GM19351 (cell line): ENCODE data around the gene MKLN1.

Experiments used
- ATAC-seq: cut with Tn5 transposase; IDR thresholded peaks from one replicate; pipeline ENCODE4 v1.9.1; 2021; ENCODE audit warnings: mild to moderate bottlenecking, moderate library complexity; ENCODE audit not compliant: unreplicated experiment

The MKLN1 gene

DNA sequence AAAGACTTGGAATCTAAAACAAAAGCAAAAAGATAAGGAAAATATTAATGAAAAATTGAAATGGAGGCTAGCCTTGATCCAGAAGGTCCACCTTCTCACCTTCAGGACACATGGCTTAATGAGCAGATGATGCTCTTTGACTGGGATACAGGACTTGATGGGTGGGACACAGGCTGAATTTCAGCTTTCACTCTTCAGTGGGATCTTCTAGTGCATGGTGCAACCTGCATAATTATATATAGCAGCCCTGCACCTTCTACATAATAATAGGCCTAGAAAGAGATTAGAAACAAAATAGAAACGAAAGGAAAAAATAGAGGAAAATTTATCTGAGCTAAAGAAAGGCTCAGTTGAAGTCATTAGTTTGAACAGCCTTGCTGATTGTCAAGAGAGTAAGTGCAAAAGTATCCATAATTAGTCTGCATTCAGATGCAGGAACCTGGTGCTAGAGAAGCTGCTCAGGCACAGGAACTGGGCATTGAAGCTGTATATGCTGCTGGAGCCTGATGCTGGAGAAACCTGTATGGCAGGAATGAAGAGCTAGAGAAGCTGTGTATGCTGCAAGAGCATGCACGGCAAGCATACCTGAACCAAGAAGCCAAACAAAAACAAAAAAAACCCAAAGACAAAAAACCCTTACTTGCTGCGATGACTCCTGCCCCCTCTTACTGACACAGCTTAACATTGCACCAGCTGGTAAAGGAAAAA is 19.4 kb downstream of the MKLN1 start:
- ATAC-seq = no peak

DNA sequence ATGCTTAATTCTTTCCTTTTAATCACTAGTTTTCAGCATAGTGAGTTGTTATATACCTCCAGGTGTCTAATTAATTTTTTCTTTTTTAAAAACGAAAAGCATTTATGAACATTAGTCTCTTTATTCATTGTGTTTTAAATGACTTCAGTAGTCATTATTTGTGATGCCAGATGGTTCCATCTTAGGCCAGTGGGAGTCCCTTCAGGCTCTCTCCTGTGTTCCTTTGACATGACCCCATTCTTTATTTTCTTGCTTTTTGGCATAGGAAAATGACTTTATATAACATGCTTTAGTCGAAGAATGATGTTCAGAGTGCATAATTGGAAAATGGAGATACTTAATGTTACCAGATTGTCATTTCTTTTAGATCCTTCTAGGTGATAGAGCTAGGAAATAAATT is 24.4 kb downstream of the MKLN1 start:
- ATAC-seq = no peak

DNA sequence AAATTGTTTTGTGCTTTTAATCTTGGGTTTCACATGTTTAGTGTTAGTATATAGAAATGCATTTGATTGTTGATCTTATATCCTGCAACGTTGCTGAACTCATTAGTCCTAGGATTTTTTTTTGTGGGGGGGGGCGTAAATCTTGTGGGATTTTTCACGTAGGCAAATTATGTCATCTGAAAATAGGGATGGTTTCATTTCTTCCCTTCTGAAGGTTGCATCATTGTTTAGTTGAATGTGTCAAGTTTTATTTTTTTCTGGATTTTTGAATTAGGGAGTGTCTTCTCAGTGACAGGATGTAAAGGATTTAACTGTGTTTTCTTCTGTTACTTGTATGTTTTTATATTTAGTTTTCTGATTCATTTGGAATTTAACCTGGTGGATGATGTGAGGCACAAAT is 26.7 kb downstream of the MKLN1 start:
- no peak for ATAC-seq

DNA sequence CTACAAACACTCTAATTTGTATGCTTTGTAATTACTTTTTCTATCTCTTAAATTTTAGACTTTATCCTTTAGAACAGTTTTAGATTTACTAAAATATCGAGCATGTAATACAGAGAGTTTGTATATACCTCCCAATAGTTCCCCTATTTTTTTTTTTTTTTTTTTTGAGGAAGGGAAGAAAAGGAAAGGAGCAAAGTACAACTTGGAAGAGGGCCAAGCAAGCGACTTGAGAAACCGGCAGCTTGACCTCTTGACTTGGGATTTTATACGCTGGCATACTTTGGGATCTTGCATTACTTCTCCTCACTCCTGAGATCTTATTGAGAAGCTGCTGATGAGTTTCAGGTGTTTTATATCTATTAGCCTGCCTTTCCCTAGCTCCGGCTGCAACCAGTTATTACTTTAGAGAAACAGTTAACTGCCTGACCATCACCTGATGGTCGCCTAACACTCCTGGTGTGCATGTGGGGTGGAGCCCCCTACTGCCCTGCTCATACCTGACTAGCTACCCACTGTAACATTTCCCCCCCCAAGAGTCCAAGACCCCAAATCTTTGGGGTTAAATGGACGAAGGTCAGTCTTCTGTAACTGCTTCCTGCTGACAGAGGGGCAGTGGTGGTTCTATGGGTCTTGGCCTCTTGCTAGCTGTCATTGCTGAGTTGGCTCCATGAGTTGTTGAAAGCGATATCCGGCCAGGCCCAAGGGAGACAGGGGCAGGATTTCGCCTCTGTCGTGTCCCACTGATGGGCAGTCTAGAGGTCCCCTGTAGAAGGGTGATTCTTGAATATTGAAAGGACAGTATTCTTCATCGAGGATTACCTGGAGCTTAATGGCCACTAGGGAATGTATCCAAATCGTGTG is 28.5 kb downstream of the MKLN1 start:
- no peak for ATAC-seq

DNA sequence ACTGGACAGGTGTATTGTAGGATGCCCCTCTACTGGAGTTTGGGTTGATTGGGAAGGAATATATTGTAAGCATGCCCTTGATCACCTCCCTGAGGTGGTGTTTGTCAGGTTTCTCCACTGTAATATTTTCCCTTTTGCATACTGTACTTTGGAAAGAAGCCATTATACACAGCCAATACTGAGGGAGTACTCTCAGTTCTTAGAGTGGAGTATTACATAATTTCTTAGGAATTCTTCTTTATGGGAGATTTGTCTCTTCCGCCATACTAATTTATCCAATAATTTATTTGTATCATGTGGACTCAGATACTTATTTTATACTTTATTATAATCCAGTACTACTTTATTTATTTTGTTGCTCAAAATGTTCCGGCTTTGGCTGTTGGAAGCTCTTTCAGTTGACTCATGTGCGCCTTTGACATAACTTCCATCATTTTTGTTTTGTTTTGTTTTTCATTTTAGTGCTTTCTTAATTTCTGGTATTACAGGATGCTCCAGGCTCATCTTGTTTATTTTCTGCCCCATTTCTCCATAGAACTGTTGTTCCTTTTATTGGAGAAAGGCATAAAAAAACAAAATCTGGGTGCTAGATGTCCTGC is 29.7 kb downstream of the MKLN1 start:
- no peak for ATAC-seq

DNA sequence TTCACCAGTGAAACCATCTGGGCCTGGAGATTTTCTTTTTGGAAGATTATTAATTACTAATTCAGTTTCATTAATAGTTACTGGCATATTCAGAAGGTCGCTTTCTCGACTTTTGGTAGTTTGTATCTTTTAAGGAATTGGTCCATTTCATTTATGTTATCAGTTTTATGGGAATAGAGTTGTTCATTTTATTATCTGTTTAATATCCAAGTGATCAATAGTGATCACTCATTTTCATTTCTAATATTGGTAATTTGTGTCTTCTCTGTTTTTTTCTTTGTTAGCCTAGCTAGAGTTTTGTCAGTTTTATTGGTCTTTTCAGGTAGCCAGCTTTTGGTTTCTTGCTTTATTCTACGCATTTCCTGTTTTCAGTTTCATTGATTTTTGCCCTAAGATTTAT is 31.0 kb downstream of the MKLN1 start:
- ATAC-seq = no peak

DNA sequence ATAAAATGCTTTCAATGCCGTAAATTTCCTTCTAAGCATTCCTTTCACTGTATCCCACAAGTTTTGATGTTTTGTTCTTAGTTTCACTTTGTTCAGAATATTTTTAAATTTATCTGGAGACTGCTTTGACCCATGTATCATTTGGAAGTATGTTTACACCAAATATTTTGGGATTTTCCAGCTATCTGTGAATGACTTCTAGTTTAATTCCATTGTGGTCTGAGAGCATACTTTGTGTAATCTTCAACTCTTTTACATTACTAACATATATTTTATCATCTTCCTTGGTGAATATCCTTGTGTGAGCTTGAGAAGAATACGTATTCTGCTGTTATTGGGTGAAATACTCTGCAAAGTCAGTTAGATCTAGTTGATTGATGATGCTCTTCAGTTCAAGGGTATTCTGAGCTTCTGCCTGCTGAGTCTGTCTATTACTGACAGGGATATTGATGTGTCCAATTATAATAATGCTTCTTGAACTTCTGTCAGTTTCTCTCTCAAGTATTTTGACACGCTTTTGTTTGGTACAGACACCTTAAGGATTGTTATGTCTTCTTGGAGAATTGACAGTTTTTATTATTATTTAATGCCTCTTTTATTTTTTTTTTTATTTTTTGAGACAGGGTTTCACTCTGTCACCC is 31.6 kb downstream of the MKLN1 start:
- ATAC-seq = no peak

DNA sequence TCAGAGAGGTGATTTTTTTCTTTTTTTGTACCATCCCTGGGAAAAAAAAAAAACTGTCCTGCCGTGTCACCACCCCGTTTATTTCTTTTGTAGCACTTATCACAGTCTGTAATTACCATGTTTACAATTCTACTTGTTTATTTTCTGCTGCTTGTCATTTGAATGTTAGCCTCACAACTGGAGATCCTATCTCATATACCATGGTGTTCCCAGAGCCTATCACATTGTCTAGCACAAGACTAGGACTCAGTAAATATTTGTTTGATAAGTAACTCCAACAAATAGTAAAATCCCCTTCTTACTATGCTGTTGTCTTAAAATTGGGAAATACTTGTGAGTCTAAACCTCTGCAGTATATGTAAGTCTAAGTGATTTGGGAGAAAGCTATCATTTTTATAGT is 36.0 kb downstream of the MKLN1 start:
- ATAC-seq = no peak

DNA sequence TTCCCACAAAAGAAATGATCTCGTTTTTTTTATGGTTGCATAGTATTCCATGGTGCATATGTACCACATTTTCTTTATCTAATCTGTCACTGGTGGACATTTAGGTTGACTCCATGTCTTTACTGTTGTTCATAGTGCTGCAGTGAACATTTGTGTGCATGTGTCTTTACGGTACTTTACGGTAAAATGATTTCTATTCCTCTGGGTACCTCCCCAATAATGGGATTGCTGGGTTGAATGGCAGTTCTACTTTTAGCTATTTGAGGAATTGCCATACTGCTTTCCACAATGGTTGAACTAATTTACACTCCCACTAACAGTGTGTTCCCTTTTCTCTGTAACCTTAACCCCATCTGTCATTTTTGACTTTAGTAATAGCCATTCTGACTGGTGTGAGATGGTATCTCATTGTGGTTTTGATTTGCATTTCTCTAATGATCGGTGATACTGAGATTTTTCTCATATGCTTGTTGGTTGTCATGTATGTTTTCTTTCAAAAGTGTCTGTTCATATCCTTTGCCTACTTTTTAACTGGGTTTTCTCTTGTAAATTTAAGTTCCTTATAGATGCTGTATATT is 37.2 kb downstream of the MKLN1 start:
- ATAC-seq = no peak

DNA sequence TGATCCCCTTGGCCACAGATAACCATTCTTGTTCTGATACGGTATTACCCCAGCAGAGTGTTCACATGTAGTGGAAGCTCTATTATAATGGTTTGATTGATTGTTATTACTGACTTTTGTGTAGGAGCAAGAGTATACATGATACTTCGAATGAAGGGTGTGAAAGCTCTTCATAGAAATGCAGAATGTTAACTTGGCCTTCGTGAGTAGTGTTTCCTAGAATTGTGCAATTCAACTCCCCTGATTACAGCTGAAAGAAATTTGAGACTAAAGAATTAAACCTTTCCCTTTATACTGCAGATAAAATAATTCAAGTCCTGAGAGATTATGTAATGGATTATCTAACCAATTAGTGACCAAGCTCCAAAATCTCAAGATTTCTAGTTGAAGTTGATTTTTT is 38.2 kb downstream of the MKLN1 start:
- ATAC-seq = no peak

DNA sequence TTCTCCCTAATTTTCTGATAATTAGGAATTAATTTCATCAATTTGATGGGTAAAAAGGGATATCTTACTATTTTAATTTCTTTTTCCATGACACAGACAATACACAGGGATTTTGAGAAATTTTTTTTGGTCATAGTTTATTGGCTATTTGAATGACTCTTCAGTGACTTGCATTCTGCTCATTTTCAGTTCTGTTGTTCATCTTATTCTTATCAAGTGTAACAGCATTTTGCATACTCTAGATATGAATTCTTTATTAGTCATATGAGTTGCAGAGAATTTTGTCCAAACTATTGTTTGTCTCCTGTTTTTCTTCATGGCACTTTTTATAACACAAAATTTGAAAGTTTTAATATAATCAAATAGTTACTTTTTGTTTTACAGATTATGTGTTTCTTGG is 41.7 kb downstream of the MKLN1 start:
- no peak for ATAC-seq

DNA sequence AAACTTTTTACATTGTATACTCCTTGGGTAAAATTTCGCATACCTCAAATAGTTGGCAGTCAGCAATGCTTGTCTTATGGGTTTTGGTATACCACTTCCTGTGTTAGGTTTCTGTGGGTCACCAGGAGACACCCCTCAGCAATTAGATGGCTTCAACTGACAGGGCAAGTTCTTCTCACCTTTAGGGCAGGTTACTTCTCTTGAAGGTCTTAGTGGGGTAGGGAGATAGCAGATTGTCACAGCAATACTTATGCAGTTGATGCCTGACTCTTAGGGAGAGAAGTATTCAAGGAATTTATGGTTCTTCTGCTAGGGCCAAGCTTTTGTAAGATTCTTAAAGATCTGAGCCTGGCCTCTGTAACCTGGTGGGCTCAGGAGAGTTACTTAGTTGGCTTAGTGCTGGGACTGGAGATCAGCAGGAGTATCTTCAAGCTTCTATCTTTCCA is 42.9 kb downstream of the MKLN1 start:
- peak; percentile 82 for ATAC-seq

DNA sequence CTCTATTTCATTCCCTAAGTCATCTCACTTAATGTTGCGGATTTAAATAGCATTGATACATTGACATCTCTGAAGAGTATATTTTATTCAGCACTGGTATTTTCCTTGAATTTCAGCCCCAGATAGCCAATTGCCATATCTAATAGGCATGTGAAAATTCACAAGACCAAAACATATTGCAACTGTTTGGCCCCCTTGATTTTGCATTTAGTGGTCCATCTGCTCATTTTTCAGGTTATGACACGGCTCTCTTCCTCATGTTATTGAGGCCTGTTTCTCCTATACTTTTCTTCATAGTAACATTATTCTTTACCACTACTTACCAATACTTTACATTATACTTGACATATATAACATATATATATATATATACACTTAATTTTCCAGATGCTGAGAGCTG is 43.7 kb downstream of the MKLN1 start:
- ATAC-seq = no peak

DNA sequence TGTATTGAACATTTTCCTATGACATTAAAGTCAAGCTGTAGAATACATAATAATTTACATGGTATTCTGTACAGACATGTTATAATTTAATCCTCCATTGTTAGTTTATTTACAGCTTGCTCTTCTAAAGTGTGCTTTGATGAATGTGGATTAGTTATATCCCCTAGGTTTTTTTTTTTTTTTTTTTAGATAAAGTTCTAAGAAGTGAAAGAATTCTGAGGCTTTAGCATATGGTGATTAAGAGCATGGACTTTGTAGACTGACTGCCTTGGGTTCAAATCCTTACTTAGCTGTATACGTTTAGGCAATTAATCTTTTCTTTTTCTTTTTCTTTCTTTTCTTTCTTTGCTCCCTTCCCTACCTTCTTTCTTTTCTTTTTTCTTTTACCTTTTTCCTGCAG is 44.9 kb downstream of the MKLN1 start:
- ATAC-seq = no peak

DNA sequence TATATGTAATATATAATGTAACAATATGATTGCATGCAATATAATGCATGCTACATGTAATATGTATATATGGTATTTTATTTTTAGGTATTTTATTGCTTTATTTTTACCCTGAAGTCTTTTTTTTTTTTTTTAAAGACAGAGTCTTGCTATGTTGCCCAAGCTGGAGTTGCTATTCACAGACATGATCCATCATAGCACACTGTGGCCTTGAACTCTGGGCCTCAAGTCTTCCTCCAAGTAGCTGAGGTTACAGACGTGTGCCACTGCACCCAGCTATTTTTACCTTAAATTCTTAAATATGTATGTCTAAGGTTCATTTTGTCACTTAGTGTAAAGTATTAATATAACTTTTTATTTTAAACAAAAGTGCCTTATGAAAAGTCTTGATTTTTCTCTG is 47.1 kb downstream of the MKLN1 start:
- ATAC-seq = no peak

DNA sequence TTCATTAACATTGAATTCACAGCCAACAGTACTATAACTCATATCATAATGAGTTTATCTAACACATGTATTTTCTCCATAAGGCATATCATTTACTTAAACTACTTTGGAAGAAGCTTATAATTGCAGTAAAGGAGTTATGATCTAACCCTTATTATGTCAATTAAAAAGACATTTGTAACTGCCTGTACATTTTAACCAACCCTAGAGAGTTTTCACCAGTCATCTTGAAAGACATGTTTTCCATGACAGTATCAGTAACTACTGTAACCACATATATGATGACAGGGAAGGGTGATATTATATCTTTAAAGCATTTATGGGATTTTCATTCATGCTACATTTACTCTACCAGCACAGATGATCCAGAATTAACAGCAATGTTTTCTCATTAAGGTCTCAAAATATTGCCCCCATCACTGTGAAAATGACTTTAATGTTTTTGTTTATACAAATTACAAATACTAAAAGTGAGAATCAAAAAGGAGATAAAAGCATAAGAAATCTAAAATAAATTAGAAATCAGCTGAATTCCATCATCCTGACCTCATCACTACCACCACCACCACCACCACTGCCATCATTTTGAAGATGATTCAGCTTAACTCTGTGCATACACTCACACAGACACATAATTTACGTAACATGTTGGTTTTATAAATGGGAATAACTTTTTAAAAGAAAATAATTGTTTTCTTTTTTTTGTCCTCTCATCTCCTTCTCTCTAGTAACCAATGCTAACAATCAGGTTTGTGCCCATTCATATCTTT is 53.6 kb downstream of the MKLN1 start:
- no peak for ATAC-seq

DNA sequence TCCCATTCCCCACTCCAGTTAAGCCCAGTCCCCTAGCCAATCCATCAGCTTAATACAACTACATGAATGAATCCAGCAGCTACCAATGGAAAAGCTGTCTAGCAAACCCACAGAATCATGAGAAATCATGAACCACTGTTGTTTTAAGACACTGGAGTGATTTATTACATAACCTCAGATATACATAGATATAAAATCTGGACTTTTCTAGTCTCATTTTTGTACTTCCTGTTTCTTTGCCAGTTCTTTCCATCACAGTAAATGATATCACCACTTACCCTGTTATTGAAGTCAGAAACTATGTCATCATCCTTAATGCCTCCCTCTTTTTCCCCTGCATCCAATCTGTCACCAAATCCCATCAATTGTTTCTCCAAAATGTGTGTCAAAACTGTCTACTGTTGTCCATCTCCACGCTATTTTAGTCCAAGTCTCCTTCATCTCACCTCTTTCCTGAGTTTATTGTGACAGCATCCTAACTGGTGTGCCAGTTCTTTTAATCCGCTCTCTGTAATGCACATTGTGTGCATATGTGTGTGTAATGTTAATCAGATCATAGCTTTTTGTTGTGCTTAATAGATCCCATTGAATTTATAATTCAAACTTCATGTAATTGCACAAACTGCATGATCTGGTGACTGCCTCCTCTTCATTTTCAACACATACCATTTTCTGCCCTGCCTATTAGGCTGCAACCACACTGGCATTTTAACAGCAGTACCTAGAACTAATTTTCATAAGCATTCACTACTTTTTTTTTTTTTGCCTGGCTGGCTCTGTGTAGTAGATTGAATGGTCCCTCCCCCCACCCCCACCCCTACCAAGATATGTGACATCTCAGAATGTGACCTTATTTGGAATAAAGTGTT is 56.0 kb downstream of the MKLN1 start:
- no peak for ATAC-seq

DNA sequence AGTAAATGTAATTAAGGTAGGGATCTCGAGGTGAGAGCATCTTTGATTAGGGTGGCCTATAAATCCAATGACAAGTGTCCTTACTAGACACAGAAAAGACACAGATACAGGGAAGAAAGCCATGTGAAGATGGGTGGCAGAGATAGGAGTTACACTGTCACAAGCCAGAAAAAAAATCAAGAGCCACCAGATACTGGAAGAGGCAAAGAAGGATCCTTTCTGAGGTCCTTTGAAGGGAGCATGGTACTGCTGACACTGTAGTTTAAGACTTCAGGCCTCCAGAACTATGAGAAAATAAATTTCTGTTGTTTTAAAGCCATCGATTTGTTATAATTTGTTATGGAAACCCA is 56.6 kb downstream of the MKLN1 start:
- ATAC-seq = no peak

DNA sequence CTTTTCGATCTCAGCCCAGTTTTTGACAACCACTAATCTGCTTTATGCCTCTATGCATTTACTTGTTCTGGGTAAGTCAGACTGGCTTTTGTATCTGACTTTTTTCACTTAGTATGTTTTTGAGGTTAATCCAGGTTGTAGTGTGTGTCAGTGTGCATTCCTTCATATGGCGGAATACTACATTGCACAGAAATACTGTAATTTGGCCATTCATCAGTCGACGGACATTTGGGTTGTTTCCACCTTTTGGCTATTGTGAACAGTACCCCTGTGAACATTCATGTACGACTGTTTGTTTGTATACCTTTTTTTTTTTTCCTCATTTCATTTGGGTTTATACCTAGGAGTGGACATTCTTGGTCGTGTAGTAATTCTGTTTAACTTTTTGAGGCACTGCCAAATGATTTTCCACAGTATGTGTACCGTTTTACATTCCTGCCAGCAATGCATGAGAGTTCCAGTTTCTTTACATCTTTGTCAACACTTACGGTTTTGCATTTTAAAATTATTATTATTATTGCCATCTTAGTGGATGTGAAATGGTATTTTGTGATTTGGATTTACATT is 57.4 kb downstream of the MKLN1 start:
- ATAC-seq = no peak
